NCI-H1092 (cell line): ENCODE measurements around the gene KLRK1.
"Not testable (repeated sequence)": the region's sequence is repeated elsewhere in the genome, so short reads cannot be mapped to it uniquely, and the experiment has no call there.

Source experiments
- DNase-seq: peaks from one replicate; lab custom pipeline; 2025; lab: John Stamatoyannopoulos, UW

The KLRK1 gene

GRCh38 chr12:10389904-10390303 is at the start of gene KLRK1:
TSS of gene KLRK1 (minus strand) at chr12:10390041. CDS start at chr12:10388810, 1,231 bp downstream.
- no peak for DNase-seq

- not testable (repeated sequence) for DNase-seq
These were observed 47.8 kb upstream of the KLRK1 start for GRCh38 chr12:10437601-10438000.

- DNase-seq, result not testable (repeated sequence)
These were observed 46.0 kb upstream of the KLRK1 start, which contains the start of gene KLRC2 for GRCh38 chr12:10435816-10436215. TSS of gene KLRC2 (minus strand) at chr12:10436010. CDS start at chr12:10435986, 24 bp downstream.

- DNase-seq, result not testable (repeated sequence)
These were observed 40.8 kb upstream of the KLRK1 start for GRCh38 chr12:10430623-10431022.

- not testable (repeated sequence) for DNase-seq
These were observed 36.1 kb upstream of the KLRK1 start for GRCh38 chr12:10425938-10426337.

GRCh38 chr12:10424260-10424899 is 34.5 kb upstream of the KLRK1 start:
- DNase-seq, result not testable (repeated sequence)

GRCh38 chr12:10422159-10422558 is 32.3 kb upstream of the KLRK1 start:
- DNase-seq, result not testable (repeated sequence)

- DNase-seq, result not testable (repeated sequence)
These were observed 30.5 kb upstream of the KLRK1 start, which contains the start of gene KLRC3 for GRCh38 chr12:10420334-10420733. TSS of gene KLRC3 (minus strand) at chr12:10420595. CDS start at chr12:10420550, 45 bp downstream.

GRCh38 chr12:10409392-10409791 is 19.6 kb upstream of the KLRK1 start, which contains the start of gene KLRC4:
TSS of gene KLRC4 (minus strand) at chr12:10409757. CDS start at chr12:10409575, 182 bp downstream.
- DNase-seq, result no peak

- no peak for DNase-seq
These were observed 19.0 kb upstream of the KLRK1 start for GRCh38 chr12:10408842-10409241.

- DNase-seq, result no peak
These were observed 16.9 kb upstream of the KLRK1 start for GRCh38 chr12:10406725-10407124.

GRCh38 chr12:10405294-10405693 is 15.5 kb upstream of the KLRK1 start:
- no peak for DNase-seq

- no peak for DNase-seq
These were observed 15.0 kb upstream of the KLRK1 start for GRCh38 chr12:10404798-10405197.

GRCh38 chr12:10400829-10401228 is 11.0 kb upstream of the KLRK1 start:
- no peak for DNase-seq

GRCh38 chr12:10398168-10398567 is 8.3 kb upstream of the KLRK1 start:
- DNase-seq, result no peak

- no peak for DNase-seq
These were observed 7.5 kb upstream of the KLRK1 start for GRCh38 chr12:10397296-10397695.

- DNase-seq, result not testable (repeated sequence)
These were observed 6.3 kb upstream of the KLRK1 start for GRCh38 chr12:10396176-10396575.

- no peak for DNase-seq
These were observed 5.7 kb upstream of the KLRK1 start for GRCh38 chr12:10395390-10395998.

- not testable (repeated sequence) for DNase-seq
These were observed 4.8 kb upstream of the KLRK1 start for GRCh38 chr12:10394531-10395152.

GRCh38 chr12:10393291-10393690 is 3.5 kb upstream of the KLRK1 start:
- no peak for DNase-seq

- DNase-seq, result peak; percentile 73
These were observed 2.6 kb upstream of the KLRK1 start for GRCh38 chr12:10392394-10392930.

- not testable (repeated sequence) for DNase-seq
These were observed 1.1 kb upstream of the KLRK1 start for GRCh38 chr12:10390991-10391390.
